ENCODE measurements around the gene ZPBP.

DNA sequence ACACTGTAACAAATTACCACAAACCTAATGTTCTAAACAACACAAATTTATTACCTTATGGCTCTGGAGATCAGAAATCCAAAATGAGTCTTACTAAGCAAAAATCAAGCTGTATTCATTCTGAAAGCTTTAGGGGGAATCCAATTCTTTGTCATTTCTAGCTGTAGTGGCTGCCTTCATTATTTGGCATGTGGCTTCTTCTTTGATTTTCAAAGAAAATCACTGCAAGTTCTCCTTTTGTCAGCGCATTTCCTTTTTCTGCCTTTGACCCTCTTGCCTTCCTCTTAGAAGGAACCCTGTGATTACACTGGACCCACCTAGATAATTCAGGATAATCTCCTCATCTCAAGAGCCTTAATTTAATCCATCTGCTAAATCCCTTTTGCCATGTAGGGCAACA is 36.9 kb downstream of the ZPBP start:
- TF ChIP-seq CTCF (IDR thresholded peaks at IDR 0.05) (no peak), POLR2A (IDR thresholded peaks at IDR 0.05) (no peak)

Data from testis (tissue), 2 donors.